ENCODE measurements around the gene CTNNB1.
"Not testable (repeated sequence)": the region's sequence is repeated elsewhere in the genome, so short reads cannot be mapped to it uniquely, and the experiment has no call there.

Gene CTNNB1

GRCh38 chr3:41259449-41260062 is 60.3 kb downstream of the CTNNB1 start:
- no peak for DNase-seq

- no peak for DNase-seq
Measured at GRCh38 chr3:41260063-41260450, 60.8 kb downstream of the CTNNB1 start.

DNA sequence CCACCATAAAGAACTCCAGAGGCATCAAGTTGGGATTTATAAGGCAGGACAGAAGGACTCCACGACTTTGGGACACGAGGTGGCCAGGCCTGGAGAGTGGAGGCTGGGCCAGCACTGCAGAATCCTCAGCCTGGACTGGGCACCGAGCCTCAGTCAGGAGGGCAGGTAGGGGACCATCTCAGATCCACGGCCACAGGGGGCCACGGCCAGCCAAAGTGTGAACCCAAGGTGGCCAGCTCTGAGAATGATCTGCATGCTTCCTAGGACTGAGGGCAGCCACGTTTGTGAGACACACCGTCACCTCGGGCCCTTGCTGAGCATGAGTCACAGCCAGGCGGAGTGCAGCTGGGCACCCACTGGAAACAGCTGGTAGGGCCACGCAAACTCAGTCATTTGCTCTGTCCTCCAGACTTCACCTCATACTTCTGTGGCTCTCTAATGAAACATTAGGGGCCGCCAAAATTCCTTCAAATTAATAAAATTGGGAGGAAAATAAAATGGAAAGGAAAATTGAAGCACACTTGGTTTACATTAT is 65.8 kb downstream of the CTNNB1 start:
- no peak for DNase-seq

DNA sequence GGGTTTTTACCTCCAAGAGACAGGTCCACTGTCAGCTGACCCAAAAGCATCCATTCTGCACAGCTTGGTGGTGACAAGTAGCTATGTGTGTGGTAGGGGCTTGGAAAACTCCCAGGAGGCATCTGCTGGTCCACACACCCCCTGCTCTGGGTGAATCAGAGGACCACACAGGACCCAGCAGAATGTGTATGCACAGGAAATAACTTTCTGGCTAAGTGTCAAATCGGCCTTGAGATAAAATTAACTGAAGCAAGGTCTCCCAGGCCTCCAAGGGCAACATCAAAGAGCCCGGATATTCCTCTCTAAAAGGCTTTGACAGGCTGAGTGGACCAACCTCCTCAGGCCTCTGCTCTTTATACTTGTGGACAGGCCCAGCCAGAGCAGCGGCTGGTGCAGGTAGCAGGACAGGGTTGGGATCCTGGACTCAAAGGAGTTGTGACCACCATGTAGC is 66.5 kb downstream of the CTNNB1 start:
- DNase-seq, result no peak

- peak; percentile 62 for DNase-seq
Measured at GRCh38 chr3:41267975-41268640, 68.8 kb downstream of the CTNNB1 start.

DNA sequence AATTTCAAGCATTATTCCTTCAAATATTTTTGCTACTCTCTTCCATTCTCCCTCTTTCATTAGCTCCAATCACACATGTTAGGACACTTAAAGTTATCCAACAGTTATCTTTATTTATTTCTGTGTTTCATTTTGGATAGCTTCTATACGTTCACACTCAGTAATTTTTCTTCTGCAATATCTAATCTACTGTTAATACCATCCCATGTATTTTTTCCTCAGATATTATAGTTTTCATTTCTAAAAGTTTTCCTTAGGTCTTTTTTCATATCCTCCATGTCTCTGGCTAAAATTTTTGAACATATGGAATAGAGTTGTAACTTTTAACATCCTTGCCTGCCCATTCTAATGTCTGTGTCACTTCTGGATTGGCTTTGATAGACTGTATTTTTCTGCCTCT is 73.4 kb downstream of the CTNNB1 start:
- no peak for DNase-seq

DNA sequence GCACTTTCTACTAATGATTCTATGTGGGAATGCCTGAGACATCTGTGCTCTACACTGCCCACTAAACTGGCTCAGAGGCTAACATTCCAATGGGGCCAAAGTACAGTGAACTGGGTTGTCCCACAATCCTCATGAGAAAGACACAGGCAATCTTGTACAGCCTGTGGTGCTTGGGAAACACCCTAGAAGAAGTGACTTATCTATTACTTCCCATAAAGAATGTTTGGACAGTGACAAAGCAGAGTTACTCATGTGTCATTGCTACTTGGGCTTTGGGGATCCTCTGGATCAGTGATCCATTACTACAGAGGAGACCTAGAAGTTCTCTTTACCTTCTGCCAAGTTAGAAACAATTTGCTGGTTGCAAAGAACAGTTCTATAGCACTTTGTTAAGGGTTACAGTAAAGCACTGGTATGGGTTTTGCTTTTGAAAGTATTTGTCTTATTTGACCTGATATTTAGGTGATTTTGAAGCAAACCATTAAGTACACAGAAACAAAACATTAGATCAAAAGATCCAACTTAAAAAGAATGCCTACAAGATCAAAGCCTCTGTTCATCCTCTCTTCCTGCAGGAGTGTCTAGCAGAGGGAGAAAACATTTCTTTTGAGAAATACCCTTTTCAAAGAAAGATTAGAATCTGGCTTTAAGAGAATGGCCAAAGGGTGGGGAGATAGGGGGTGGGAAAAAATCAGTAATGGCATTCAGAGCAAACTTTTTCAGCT is 75.8 kb downstream of the CTNNB1 start:
- peak; percentile 10 for DNase-seq

DNA sequence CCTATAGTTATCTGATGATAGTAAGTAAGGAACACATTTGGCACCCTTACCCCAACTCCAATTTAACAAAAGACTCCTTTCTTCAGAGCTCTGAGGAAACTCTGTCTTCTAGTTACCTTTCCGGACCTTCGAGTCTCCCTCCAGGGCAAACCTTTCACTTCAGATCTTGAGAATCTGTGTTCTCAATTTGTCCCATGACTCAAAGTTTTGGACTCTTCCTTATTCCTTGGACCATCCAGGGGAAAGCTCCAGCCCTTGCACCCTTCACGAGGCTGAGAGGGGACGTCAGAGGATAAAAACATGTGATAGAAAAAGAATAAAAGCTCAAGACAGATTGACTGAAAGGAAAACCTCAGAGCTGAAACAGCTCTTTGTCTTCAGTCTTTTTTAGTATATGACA is 76.9 kb downstream of the CTNNB1 start:
- no peak for DNase-seq

- DNase-seq, result no peak
Measured at GRCh38 chr3:41277790-41278465, 78.6 kb downstream of the CTNNB1 start.

DNA sequence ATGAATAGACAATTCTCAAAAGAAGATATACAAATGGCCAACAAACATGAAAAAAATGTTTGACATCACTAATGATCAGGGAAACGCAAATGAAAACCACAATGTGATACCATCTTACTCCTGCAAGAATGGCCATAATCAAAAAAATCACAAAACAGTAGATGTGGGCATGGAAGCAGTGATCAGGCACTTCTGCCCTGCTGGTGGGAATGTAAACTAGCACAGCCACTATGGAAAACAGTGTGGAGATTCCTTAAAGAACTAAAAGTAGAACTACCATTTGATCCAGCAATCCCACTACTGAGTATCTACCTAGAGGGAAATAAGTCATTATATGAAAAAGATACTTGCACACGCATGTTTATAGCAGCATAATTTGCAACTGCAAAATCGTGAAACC is 85.6 kb downstream of the CTNNB1 start:
- not testable (repeated sequence) for DNase-seq

- DNase-seq, result no peak
Measured at GRCh38 chr3:41286305-41286704, 87.0 kb downstream of the CTNNB1 start.

DNA sequence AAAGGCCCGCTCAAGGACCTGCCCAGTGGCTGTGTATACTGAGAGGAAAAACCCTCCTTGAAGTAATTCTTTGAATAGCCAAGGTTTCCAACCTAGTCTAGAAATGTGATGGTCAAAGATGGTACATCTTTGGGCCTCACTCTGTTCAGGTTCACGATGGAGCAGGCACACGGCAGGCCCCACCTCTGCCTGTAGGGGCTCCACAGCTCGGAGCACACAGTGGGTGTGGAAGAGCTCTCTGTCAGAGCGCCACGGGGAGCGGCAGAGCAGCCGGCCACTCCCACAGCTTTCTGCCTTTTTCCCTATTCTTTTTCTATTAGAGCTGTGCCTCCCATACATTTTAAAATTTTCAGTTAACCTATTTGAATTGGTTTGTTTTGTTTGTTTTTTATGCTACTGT is 89.5 kb downstream of the CTNNB1 start:
- no peak for DNase-seq
